Activated T-helper 1 cell treated with anti-CD3 and anti-CD28 coated beads, Interleukin-2, amount 50 U/mL, for 16 hours (primary cell): ENCODE data around the gene USP2.

Experiments
- DNase-seq, 2 donors: peaks; one replicate each; pipeline ENCODE4 v3.0.0-alpha.2; 2020; ENCODE audit warnings: low read depth in 1 of 2, low spot score in 1 of 2

Gene USP2

GRCh38 chr11:119330237-119330636 lies 51.3 kb downstream of the USP2 start:
- no peak for DNase-seq

DNA sequence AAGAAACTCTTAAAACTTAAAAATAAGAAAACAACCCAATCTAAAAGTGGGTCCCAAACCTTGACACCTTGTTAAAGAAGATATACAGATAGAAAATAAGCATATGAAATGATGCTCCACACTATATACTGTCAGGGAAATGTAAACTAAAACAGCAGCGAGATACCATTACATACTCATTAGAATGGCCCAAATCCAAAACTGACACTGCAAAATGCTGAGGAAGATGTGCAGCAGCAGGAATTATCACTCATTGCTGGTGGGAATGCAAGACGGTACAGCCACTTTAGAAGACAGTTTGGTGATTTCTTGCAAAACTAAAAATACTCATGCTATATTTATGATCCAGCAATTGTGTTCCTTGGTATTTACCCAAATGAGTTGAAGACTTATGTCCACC lies 52.2 kb downstream of the USP2 start:
- no peak for DNase-seq

DNA sequence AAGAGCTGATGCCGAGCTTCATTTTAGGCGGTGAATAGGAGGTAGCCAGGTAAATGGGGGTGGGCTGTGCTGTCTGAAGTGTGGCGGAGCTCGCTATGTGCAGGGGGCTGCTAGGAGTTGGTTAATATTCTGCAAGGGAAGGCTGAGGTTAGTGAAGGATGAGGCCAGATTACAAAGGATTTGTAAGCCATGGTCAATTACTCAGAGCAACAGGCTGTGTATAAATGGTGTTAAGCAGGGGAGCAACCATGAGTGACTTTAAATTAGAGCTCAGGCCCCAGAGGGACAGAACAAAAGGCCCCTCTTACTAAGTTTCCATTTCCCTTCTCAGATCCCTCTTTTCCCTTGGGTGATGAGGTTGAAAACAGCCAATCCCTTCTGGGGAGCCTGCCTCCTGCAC lies 57.3 kb downstream of the USP2 start:
- no peak for DNase-seq

GRCh38 chr11:119323532-119324033 lies 57.9 kb downstream of the USP2 start:
- DNase-seq = peak; percentile 61 to 73

GRCh38 chr11:119322921-119323531 lies 58.5 kb downstream of the USP2 start:
- no peak for DNase-seq

GRCh38 chr11:119322360-119322739 lies 59.1 kb downstream of the USP2 start:
- DNase-seq = no peak

DNA sequence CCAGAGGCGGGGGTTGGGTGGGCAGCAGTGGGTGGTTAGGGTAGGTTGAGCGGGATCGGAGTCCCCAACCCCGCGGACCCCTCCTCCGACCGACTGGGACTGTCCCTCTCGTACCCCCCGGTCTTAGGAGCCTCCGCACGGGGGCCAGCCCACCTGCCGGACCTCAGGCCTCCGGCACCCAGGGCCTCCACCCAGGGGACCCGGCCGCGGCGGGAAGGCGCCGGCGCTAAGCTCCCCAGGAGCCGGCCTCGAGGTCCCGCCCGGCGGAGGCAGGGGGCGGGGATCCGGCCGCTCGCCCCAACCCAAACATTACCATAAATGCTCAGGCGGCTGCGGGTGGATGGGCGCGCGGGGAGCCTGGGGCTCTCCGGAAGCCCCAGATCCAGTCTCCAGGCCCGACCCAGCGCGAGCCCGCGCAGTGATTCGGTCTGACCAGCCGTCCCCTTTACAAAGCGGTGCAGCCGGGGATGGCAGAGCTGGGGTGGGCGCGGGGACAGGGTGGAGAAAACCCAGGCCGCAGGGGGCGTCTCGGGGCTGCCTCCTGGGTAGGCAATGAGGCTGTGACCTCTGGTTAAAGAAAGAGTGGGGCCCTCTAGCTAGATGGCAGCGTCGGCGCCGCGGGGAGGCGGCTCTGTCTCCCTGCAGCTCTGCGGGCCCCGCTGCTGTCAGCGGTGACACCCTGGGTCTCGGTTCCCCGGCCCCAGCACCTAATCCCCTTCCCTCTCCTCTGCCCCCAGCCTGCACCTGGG lies 60.5 kb downstream of the USP2 start:
- peak in 1 of 2 donors; percentile 21 for DNase-seq

GRCh38 chr11:119320240-119320775 lies 61.2 kb downstream of the USP2 start:
- DNase-seq = no peak

DNA sequence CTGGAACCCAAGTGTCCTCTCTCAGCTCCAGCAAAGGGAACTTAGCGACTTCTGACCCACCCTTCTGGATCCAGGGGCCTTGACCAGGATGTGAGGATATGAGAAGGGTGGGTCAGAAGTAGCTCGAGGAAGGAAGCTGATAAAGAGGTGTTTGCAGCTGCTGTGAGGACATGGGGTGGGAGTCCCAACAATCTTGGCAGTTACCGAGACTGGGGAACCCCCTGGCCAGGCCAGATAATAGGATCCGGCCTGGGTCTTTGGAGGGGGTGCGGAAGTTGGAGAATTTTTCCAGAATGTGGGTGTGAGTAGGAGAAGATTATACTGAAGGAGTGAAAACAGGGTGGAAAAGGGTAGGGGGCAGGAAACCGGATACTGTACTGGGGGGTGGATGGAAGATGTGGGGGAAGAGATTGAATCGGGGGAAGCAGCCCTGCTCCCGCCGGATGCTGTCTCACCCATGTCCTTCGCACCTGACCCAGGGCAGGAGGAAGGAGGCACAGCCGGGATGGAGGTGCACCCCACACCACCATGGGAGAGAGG lies 61.7 kb downstream of the USP2 start:
- DNase-seq = no peak

DNA sequence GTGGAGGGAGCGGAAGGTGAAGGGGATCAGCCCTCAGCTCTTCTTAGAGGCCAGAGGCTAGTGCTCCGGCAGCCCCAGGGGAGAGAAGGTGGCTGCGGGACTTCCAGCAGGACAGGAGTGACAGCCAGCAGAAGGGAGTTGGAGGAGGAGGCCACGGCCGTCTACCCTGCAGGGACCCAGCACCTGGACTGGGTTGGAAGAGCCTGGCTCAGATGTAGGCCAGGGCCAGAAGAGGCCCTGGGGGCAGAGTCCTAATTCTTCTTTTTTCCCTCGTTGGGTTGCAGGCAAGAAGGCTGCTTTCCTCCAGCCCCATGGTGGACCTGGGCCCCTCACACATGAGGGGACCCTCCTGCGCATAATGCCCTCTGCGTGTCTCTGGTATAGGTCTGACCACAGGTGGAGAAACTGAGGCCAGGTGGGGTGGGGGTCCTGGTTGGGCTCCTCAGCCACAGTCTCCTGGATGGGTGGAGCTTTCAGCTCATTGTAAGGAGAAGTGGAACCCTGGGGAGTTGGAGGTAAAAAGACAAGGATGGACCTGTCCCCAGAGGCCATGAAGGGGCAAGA lies 62.3 kb downstream of the USP2 start:
- no peak for DNase-seq

- no peak for DNase-seq
These were observed 63.0 kb downstream of the USP2 start for GRCh38 chr11:119318240-119319135.

- DNase-seq = no peak
These were observed 63.8 kb downstream of the USP2 start for GRCh38 chr11:119317592-119318239.

- no peak for DNase-seq
These were observed 64.5 kb downstream of the USP2 start, which contains the start of gene MCAM for GRCh38 chr11:119316729-119317591. Gene MCAM, minus strand, starts transcription at chr11:119317130. Its CDS starts 29 bp downstream, at chr11:119317101.

GRCh38 chr11:119316016-119316728 lies 65.3 kb downstream of the USP2 start:
- DNase-seq = no peak

- no peak for DNase-seq
These were observed 66.1 kb downstream of the USP2 start for GRCh38 chr11:119315131-119316015.

GRCh38 chr11:119314726-119315125 lies 66.8 kb downstream of the USP2 start:
- no peak for DNase-seq

- DNase-seq = no peak
These were observed 70.8 kb downstream of the USP2 start for GRCh38 chr11:119310682-119311052.
